B cell (primary cell): ENCODE data around the gene TDRD12. TPM values are rescaled to one million over a fixed set of nuclear protein-coding genes. Genes with fewer than 3 reads are reported as not detected.

Source experiments
- ATAC-seq: fragments of 200-7000 bp; cut with Tn5 transposase; one replicate; pipeline ENCODE4 v1.10.0; 2021; ENCODE audit warnings: low read depth, mild to moderate bottlenecking, moderate number of reproducible peaks, moderate library complexity
- CTCF ChIA-PET: fragments of 350-600 bp; sonication (Branson Sonifier 250); formaldehyde crosslinking; loops from one replicate; lab custom pipeline; 2021; ENCODE audit warnings: antibody characterized with exemption, inconsistent platforms; lab: Charles Lee
- POLR2A ChIA-PET: fragments of 350-600 bp; sonication (Branson Sonifier 250); formaldehyde crosslinking; loops from one replicate; lab custom pipeline; 2021; ENCODE audit warnings: antibody characterized with exemption; lab: Charles Lee
- DNase-seq: peaks from one replicate; pipeline ENCODE4 v3.0.0; 2013
- H2AFZ ChIP-seq: 2 replicates; pipeline ENCODE4 v1.6.1; 2012; ENCODE audit warnings: mild to moderate bottlenecking, low read depth, low read length; ENCODE audit not compliant: insufficient read depth, poor library complexity, severe bottlenecking
- H3K27ac ChIP-seq, 2 donors: 1 replicate in 1 of 2; 2 replicates in 1 of 2; pipeline ENCODE4 v1.5.1; 2012 to 2013; ENCODE audit warnings: low read length in 2 of 2, mild to moderate bottlenecking in 2 of 2, moderate library complexity in 1 of 2
- H3K27me3 ChIP-seq, 4 experiments: fragments of 200-600 bp in 1 of 4; sonication (generic) in 1 of 4; replicated peaks in 1 of 4; 1 replicate in 2 of 4; 2 replicates in 2 of 4; pipeline versions ENCODE4 v1.6.1 to v1.7.0; 2013 to 2016; ENCODE audit warnings: low read length in 3 of 4, mild to moderate bottlenecking in 2 of 4, mixed read lengths in 1 of 4, moderate library complexity in 1 of 4; ENCODE audit not compliant: insufficient read depth in 4 of 4, control insufficient read depth in 3 of 4; ENCODE audit errors: control extremely low read depth in 1 of 4
- H3K36me3 ChIP-seq, 2 experiments: replicated peaks in 1 of 2; 1 replicate in 1 of 2; 2 replicates in 1 of 2; pipeline versions ENCODE4 v1.6.1 to v1.7.1; 2013; ENCODE audit warnings: low read length in 1 of 2; ENCODE audit not compliant: insufficient read depth in 2 of 2, control insufficient read depth in 1 of 2; ENCODE audit errors: control extremely low read depth in 1 of 2, extremely low read depth in 1 of 2
- H3K4me1 ChIP-seq, 2 donors: fragments of 200-600 bp in 1 of 2; sonication (generic) in 1 of 2; 1 replicate in 1 of 2; 2 replicates in 1 of 2; pipeline versions ENCODE4 v1.5.1 to v1.6.1; 2013 to 2017; ENCODE audit warnings: low read length in 2 of 2; ENCODE audit not compliant: control insufficient read depth in 2 of 2, insufficient read depth in 2 of 2
- H3K4me2 ChIP-seq: replicated peaks from 2 replicates; pipeline ENCODE3; 2012; ENCODE audit warnings: mild to moderate bottlenecking, low read depth, low read length; ENCODE audit not compliant: poor library complexity, severe bottlenecking
- H3K4me3 ChIP-seq, 5 experiments: fragments of 200-600 bp in 1 of 5; sonication (generic) in 1 of 5; 1 replicate in 3 of 5; 2 replicates in 2 of 5; pipeline versions ENCODE4 v1.5.1 to v1.7.0; 2011 to 2016; ENCODE audit warnings: low read length in 4 of 5, mild to moderate bottlenecking in 4 of 5, low read depth in 2 of 5, control low read depth in 1 of 5, moderate library complexity in 1 of 5; ENCODE audit not compliant: insufficient read depth in 1 of 5; ENCODE audit errors: control extremely low read depth in 1 of 5, extremely low read depth in 1 of 5
- H3K79me2 ChIP-seq: fragments of 200-600 bp; sonication (generic); one replicate; pipeline ENCODE4 v1.6.0; 2016; ENCODE audit warnings: low read length; ENCODE audit not compliant: control insufficient read depth, insufficient read depth
- H3K9ac ChIP-seq: fragments of 200-600 bp; sonication (generic); 2 replicates; pipeline ENCODE4 v1.6.1; 2017; ENCODE audit warnings: mild to moderate bottlenecking, low read length, moderate library complexity
- H3K9me3 ChIP-seq, 3 donors: one replicate each; pipeline versions ENCODE4 v1.6.1 to v1.7.1; 2013; ENCODE audit warnings: low read length in 2 of 3; ENCODE audit not compliant: control insufficient read depth in 2 of 3, insufficient read depth in 1 of 3; ENCODE audit errors: control extremely low read depth in 1 of 3
- H4K20me1 ChIP-seq: 2 replicates; pipeline ENCODE4 v1.6.0; 2012; ENCODE audit warnings: mild to moderate bottlenecking, low read length; ENCODE audit not compliant: insufficient read depth, control insufficient read depth, poor library complexity, severe bottlenecking
- H3K27ac Mint-ChIP-seq: one replicate; pipeline ENCODE4 v1.8.0; 2021; ENCODE audit warnings: mixed read lengths
- H3K27me3 Mint-ChIP-seq: one replicate; pipeline ENCODE4 v1.8.0; 2021; ENCODE audit warnings: mixed read lengths
- H3K4me1 Mint-ChIP-seq: one replicate; pipeline ENCODE4 v1.8.0; 2021; ENCODE audit warnings: mixed read lengths
- H3K4me3 Mint-ChIP-seq: one replicate; pipeline ENCODE4 v1.8.0; 2021; ENCODE audit warnings: mixed read lengths
- H3K9me3 Mint-ChIP-seq: one replicate; pipeline ENCODE4 v1.8.0; 2022; ENCODE audit warnings: mixed read lengths; ENCODE audit not compliant: insufficient read depth
- EZH2 ChIP-seq: IDR thresholded peaks from 2 replicates; pipeline ENCODE4 v1.6.1; 2012; ENCODE audit warnings: borderline replicate concordance, low read depth, mild to moderate bottlenecking, moderate library complexity, low read length; ENCODE audit not compliant: insufficient read depth, poor library complexity, severe bottlenecking
- WGBS: methylation state at CpG from one replicate; pipeline ENCODE4 v1.1.5; 2013; ENCODE audit warnings: missing lambda C conversion rate; ENCODE audit not compliant: insufficient coverage; 5-methylcytosine and 5-hydroxymethylcytosine counted together
- intact Hi-C: fragments of 100-400 bp; cut with micrococcal nuclease; formaldehyde crosslinking; loops from one replicate; pipeline ENCODE4 v1.10.0; 2022
- polyA plus RNA-seq: library from polyadenylated mRNA; depleted of rRNA; stranded (reverse); fragments of >200 nt; gene quantifications from 2 replicates; pipeline ENCODE4 v1.2.3, GENCODE V29; 2012
- total RNA-seq, 2 donors: library from RNA; stranded (reverse); fragments of 120-200 nt in 1 of 2; gene quantifications; 1 replicate in 1 of 2; 2 replicates in 1 of 2; pipeline versions ENCODE4 v1.2.3 to v1.2.4, GENCODE V29; 2013 to 2022
- TF ChIP-seq, protein P1 (sequence below): fragments of 200-600 bp; IDR thresholded peaks from one replicate; pipeline ENCODE4 v1.8.0; 2022; ENCODE audit warnings: antibody characterized with exemption, mild to moderate bottlenecking

The TDRD12 gene
- total and polyA plus RNA-seq, 2 donors (not counting 1 experiment from before 2014, with no cell fraction given) = 0.30 to 1.1 TPM

DNA sequence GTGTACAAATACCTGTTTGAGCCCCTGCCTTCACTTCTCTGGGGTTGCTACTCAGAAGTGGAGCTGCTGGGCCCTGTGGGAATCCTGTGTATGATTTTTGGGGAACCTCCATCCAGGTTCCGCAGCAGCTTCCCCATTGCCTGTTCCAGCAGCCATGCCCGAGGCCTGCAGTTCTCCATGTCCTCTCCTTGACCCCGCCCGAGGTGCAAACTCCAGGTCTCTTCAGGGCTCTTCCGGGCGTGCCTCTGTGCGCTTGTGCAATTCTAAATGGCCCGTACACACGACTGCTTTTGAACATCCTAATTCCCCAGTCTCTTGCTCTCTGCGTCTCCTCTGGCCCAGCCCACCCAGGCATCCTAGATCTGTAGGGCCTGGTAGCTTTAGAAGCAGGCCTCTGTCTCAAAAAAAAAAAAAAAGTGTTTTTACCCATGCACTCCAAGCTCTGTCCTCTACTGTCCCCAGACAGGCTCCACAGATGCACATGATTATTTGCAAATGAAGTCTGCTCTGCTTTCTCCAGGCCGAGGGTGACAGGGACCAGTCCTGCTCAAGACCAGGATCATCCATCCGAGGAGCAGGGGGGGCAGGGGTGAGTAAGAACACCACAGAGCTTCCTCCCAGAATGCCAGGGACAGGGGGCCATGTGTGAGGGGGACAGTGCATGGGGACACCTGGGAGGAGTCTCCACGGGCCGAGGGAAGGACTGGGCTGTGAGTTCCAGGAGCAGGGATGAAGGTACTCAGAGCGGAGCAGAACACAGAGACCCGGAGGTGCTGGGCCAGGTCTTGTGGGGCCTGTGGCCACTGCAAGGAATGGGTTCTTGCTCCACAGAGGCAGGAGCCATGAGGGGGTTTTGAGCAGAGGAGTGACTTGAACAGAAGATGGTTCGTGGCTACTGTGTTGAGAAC, 98.3 kb downstream of the TDRD12 start:
- Histone ChIP-seq H3K27me3 (peaks cover 0 to 2% (median 0%) of the 10 kb centered on the region in 4 experiments), H3K4me3 (no peak overlapping the region), H3K9me3 (no peaks in the 10 kb centered on the region), H3K36me3 (no peaks in the 10 kb centered on the region), H3K9ac (no peak overlapping the region), H2AFZ (no peak overlapping the region), H3K79me2 (no peaks in the 10 kb centered on the region), H3K27ac (no peak overlapping the region), H3K4me2 (no peak overlapping the region), H4K20me1 (no peaks in the 10 kb centered on the region), H3K4me1 (no peaks in the 10 kb centered on the region)
- Mint-ChIP-seq H3K27me3 (peaks cover 33% of the 10 kb centered on the region), H3K9me3 (no peaks in the 10 kb centered on the region), H3K4me1 (no peaks in the 10 kb centered on the region), H3K4me3 (no peak overlapping the region), H3K27ac (no peak overlapping the region)
- ATAC-seq (no peak), DNase-seq (no peak)
- intact Hi-C loops = no loop called here
- WGBS = 92% methylated on average over 17 of the region's 17 CpGs
- POLR2A ChIA-PET = no interaction called here
- CTCF ChIA-PET = no interaction called here
- no peak for TF ChIP-seq EZH2
- TF ChIP-seq, protein P1, sequence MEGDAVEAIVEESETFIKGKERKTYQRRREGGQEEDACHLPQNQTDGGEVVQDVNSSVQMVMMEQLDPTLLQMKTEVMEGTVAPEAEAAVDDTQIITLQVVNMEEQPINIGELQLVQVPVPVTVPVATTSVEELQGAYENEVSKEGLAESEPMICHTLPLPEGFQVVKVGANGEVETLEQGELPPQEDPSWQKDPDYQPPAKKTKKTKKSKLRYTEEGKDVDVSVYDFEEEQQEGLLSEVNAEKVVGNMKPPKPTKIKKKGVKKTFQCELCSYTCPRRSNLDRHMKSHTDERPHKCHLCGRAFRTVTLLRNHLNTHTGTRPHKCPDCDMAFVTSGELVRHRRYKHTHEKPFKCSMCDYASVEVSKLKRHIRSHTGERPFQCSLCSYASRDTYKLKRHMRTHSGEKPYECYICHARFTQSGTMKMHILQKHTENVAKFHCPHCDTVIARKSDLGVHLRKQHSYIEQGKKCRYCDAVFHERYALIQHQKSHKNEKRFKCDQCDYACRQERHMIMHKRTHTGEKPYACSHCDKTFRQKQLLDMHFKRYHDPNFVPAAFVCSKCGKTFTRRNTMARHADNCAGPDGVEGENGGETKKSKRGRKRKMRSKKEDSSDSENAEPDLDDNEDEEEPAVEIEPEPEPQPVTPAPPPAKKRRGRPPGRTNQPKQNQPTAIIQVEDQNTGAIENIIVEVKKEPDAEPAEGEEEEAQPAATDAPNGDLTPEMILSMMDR = no peak

DNA sequence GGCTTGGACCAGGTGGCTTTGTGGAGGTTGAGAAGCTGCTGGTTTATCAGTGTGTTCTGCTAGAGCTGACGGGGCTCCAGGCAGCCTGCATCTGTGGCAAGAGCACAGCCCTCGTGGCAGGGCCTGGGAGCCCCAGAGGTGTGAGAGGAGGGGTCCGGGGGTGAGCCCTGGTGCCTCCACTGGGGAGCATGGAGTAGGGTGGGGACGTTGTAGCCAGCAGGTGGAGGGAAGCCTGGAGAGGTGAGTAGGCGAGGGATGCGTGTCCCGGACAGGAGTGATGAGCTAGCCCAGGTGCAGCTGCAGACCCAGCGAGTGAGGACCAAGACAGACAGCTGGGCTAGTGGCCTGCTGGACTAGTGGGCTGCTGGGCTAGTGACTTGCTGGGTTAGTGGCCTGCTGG, 99.0 kb downstream of the TDRD12 start:
- ChIA-PET POLR2A (no interaction called here), CTCF (no interaction called here)
- Histone ChIP-seq H3K9ac (no peak overlapping the region), H4K20me1 (no peaks in the 10 kb centered on the region), H3K4me1 (no peaks in the 10 kb centered on the region), H3K27me3 (peaks cover 0 to 2% (median 0%) of the 10 kb centered on the region in 4 experiments), H3K79me2 (no peaks in the 10 kb centered on the region), H2AFZ (no peak overlapping the region), H3K4me2 (no peak overlapping the region), H3K4me3 (no peak overlapping the region), H3K27ac (no peak overlapping the region), H3K36me3 (no peaks in the 10 kb centered on the region), H3K9me3 (peaks cover 0 to 3% (median 0%) of the 10 kb centered on the region in 3 donors)
- ATAC-seq (no peak), DNase-seq (no peak)
- intact Hi-C loops = no loop called here
- Mint-ChIP-seq H3K27ac (no peak overlapping the region), H3K9me3 (no peaks in the 10 kb centered on the region), H3K4me3 (no peak overlapping the region), H3K27me3 (peaks cover 37% of the 10 kb centered on the region), H3K4me1 (no peaks in the 10 kb centered on the region)
- TF ChIP-seq, protein P1 = no peak
- TF ChIP-seq EZH2 = no peak
- WGBS = 84% methylated on average over 8 of the region's 8 CpGs
